ENCODE data around the gene ENTPD3. TPM values are rescaled to one million over a fixed set of nuclear protein-coding genes. Genes with fewer than 3 reads are reported as not detected.

ENTPD3 gene
- total and polyA plus RNA-seq, 2 of the 8 experiments (the other 6 are each of a cell fraction or from before 2014, with no cell fraction given) = 0.60 to 1.0 TPM

DNA sequence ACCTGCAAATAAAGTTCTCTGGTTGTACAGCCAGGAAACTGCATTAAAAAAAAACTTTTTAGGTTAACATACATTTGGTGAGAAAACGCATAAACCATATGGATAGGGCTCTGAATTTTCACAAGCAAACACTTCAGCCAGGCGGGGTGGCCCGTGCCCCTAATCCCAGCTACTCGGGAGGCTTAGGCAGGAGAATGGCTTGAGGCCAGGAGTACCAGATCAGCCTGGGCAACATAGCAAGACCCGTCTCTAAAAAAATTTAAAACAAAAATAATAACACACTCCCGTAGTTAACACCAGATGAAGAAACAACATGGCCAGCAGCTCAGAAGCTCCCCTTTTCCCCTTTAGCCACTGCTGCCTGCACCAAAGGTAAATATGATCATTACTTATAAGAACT is 66.9 kb downstream of the ENTPD3 start:
- ChIA-PET CTCF (ENCODE audit: partially characterized antibody) (interaction anchor here (0.7 to 1.5 kb wide), 5 partner anchors 10 to 137 kb away, joined by 3 to 7 read pairs (median 3); no protein-coding TSS in a partner anchor), POLR2A (ENCODE audit: partially characterized antibody) (interaction anchor here (0.7 to 5.7 kb wide), 6 partner anchors 10 to 145 kb away, joined by 3 to 50 read pairs (median 5); partner anchors contain the start of genes ZNF620 and ZNF621)
- H4K5ac ChIP-seq (ENCODE audit: insufficient read length, low read depth, low read length) = no peak overlapping the region
- no peak overlapping the region for H3K27ac ChIP-seq (ENCODE audit: low read depth, low read length)
- H3K9ac ChIP-seq (replicated peaks in 1 of 4; ENCODE audit: extremely low read depth in 1 of 4, low read depth in 3 of 4, low read length in 3 of 4) = peak overlapping the region in 2 of 4 experiments; percentile 41 to 62; a peak in 1 of 7 replicates
- H3K4me1 ChIP-seq (replicated peaks in 1 of 4; ENCODE audit: control insufficient read depth in 3 of 4, insufficient read depth in 4 of 4, low read length in 3 of 4) = peaks cover 0 to 6% (median 4%) of the 10 kb centered on the region in 4 experiments; a peak in 5 of 7 replicates
- no peak overlapping the region for H2BK15ac ChIP-seq (ENCODE audit: low read length)
- no peak for FAIRE-seq
- no peak overlapping the region for H4K8ac ChIP-seq (ENCODE audit: extremely low read depth, insufficient read depth, low read length)
- H3K79me1 ChIP-seq (ENCODE audit: low read depth, low read length) = 0 out of 2 replicates have a peak, but pooled peaks cover 2% of the 10 kb centered on the region
- H2BK120ac ChIP-seq (replicated peaks; ENCODE audit: low read depth, low read length) = no peak overlapping the region
- DNase-seq (ENCODE audit: low read depth in 1 of 2, low spot score in 2 of 2) = no peak
- H2BK5ac ChIP-seq (ENCODE audit: low read depth, low read length) = no peak overlapping the region
- no peaks in the 10 kb centered on the region for H3K27me3 ChIP-seq (replicated peaks in 1 of 4; ENCODE audit: control insufficient read depth in 3 of 4, extremely low read depth in 1 of 4, insufficient read depth in 3 of 4, low read length in 3 of 4)
- WGBS, 2 experiments (ENCODE audit: extremely low coverage in 1 of 2, insufficient coverage in 1 of 2, insufficient read length in 1 of 2, insufficient replicate concordance in 2 of 2, low coverage in 1 of 2, low lambda C conversion rate in 2 of 2, missing lambda C conversion rate in 1 of 2) = 53% methylated on average over 6 of the region's 6 CpGs; no CpG with 5 or more reads in 1 of the 2 experiments
- H4K91ac ChIP-seq (replicated peaks; ENCODE audit: insufficient read length, low read length) = no peak overlapping the region
- H3K4ac ChIP-seq (replicated peaks; ENCODE audit: insufficient read length, low read depth, low read length) = no peak overlapping the region
- no peak overlapping the region for H3K18ac ChIP-seq (ENCODE audit: extremely low read depth, low read length)
- H3K79me2 ChIP-seq (ENCODE audit: control insufficient read depth in 1 of 2, insufficient read depth in 2 of 2, low read length in 2 of 2) = peaks cover 6 to 18% of the 10 kb centered on the region in 2 experiments
- H3K23me2 ChIP-seq (ENCODE audit: low read depth, low read length) = peaks cover 10% of the 10 kb centered on the region
- H3K36me3 ChIP-seq (ENCODE audit: control insufficient read depth in 2 of 4, insufficient read depth in 4 of 4, low read length in 3 of 4) = peaks cover 3 to 13% (median 8%) of the 10 kb centered on the region in 4 experiments
- H4K20me1 ChIP-seq (replicated peaks in 1 of 2; ENCODE audit: control insufficient read depth in 1 of 2, insufficient read depth in 2 of 2, low read length in 2 of 2) = peaks cover 1 to 2% of the 10 kb centered on the region in 2 experiments
- H3K4me2 ChIP-seq (ENCODE audit: insufficient read depth in 1 of 2, low read depth in 2 of 2, low read length in 2 of 2) = peak overlapping the region; percentile 73 to 99
- H3K14ac ChIP-seq (ENCODE audit: insufficient read length) = no peak overlapping the region
- no peak overlapping the region for H2AK5ac ChIP-seq (ENCODE audit: low read depth, low read length)
- H2BK20ac ChIP-seq (ENCODE audit: low read length) = no peak overlapping the region
- no peaks in the 10 kb centered on the region for H3K9me3 ChIP-seq (ENCODE audit: insufficient read depth in 2 of 2, low read depth in 1 of 2, low read length in 1 of 2)
- H3K4me3 ChIP-seq (ENCODE audit: extremely low read depth in 1 of 4, insufficient read depth in 2 of 4, low read depth in 3 of 4, low read length in 4 of 4) = peak overlapping the region in 2 of 4 experiments; percentile 44 to 75; a peak in 3 of 8 replicates
- H2AFZ ChIP-seq (ENCODE audit: low read length) = no peak overlapping the region
- H3K23ac ChIP-seq (ENCODE audit: insufficient read length) = no peak overlapping the region
- H2BK12ac ChIP-seq (ENCODE audit: low read depth, low read length) = no peak overlapping the region
- no peak overlapping the region for H3K56ac ChIP-seq (replicated peaks; ENCODE audit: insufficient read length, low read depth, low read length)
